Measurements from ENCODE around the gene CYP27C1. TPM values are rescaled to one million over a fixed set of nuclear protein-coding genes. Genes with fewer than 3 reads are reported as not detected.
A peak's percentile ranks its signal among the peaks of the same experiment; 100 is the strongest.
"Not testable (repeated sequence)": the region's sequence is repeated elsewhere in the genome, so short reads cannot be mapped to it uniquely, and the experiment has no call there.

Gene CYP27C1
- polyA plus RNA-seq, 1 donor (not counting 4 experiments of a cell fraction or from before 2014, with no cell fraction given): 6.1 TPM

DNA sequence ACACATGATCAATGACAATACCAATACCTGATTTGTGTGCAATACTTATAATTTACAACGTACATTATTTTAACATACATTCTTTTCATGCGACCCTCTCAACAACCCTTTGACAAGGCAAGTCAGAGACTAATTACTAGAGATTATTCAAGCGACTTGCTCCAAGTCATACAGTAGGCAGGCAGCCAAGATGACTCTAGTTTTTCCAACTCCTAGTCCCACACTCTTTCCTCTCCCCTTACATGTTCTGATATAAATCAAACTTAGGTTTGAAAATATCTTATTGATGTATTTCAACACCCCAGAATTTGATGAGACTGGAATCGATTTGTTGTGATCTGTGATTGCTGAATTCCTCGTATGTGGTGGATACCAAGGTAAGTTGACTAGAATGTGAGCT is 8.0 kb upstream of the CYP27C1 start:
- Histone ChIP-seq H3K4me3 (ENCODE audit: control insufficient read depth in 2 of 3, extremely low read depth in 1 of 3, insufficient read depth in 2 of 3, low read depth in 1 of 3, low read length in 3 of 3) (no peak overlapping the region), H3K79me2 (ENCODE audit: control insufficient read depth, insufficient read depth, low read length) (no peaks in the 10 kb centered on the region), H3K4me2 (ENCODE audit: control insufficient read depth, extremely low read depth, insufficient read depth, low read depth, low read length) (no peak overlapping the region), H3K9me1 (ENCODE audit: control insufficient read depth, extremely low read depth, insufficient read depth, low read length) (no peaks in the 10 kb centered on the region), H2AFZ (ENCODE audit: control insufficient read depth, low read length) (no peak overlapping the region), H3K27ac (ENCODE audit: control insufficient read depth, insufficient read depth, low read length) (no peak overlapping the region), H3K27me3 (ENCODE audit: control insufficient read depth, extremely low read depth, insufficient read depth, low read length) (no peaks in the 10 kb centered on the region), H3K9me3 (ENCODE audit: control insufficient read depth, low read depth, low read length) (no peaks in the 10 kb centered on the region), H3K9ac (ENCODE audit: control insufficient read depth, extremely low read depth, insufficient read depth, low read length) (no peak overlapping the region), H3K4me1 (ENCODE audit: control insufficient read depth, extremely low read depth, insufficient read depth, low read length) (peaks cover 15% of the 10 kb centered on the region), H3K36me3 (ENCODE audit: control insufficient read depth in 2 of 2, extremely low read depth in 1 of 2, insufficient read depth in 2 of 2, low read length in 2 of 2) (no peaks in the 10 kb centered on the region), H4K20me1 (ENCODE audit: control insufficient read depth, extremely low read depth, insufficient read depth, low read length) (no peaks in the 10 kb centered on the region)
- no peak for TF ChIP-seq EZH2 (IDR thresholded peaks at IDR 0.05; ENCODE audit: low read length)
- TF ChIP-seq, protein P1, sequence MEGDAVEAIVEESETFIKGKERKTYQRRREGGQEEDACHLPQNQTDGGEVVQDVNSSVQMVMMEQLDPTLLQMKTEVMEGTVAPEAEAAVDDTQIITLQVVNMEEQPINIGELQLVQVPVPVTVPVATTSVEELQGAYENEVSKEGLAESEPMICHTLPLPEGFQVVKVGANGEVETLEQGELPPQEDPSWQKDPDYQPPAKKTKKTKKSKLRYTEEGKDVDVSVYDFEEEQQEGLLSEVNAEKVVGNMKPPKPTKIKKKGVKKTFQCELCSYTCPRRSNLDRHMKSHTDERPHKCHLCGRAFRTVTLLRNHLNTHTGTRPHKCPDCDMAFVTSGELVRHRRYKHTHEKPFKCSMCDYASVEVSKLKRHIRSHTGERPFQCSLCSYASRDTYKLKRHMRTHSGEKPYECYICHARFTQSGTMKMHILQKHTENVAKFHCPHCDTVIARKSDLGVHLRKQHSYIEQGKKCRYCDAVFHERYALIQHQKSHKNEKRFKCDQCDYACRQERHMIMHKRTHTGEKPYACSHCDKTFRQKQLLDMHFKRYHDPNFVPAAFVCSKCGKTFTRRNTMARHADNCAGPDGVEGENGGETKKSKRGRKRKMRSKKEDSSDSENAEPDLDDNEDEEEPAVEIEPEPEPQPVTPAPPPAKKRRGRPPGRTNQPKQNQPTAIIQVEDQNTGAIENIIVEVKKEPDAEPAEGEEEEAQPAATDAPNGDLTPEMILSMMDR (optimal IDR thresholded peaks at IDR 0.05 in 1 of 3, IDR thresholded peaks at IDR 0.05 in 1 of 3, conservative IDR thresholded peaks at IDR 0.05 in 1 of 3; ENCODE audit: extremely low read depth in 1 of 3, insufficient read depth in 2 of 3, low read length in 3 of 3): no peak
- FAIRE-seq (no peak), DNase-seq (ENCODE audit: low read depth, low spot score) (no peak)
- dilution Hi-C loops (cut with MboI; ENCODE audit: extremely low pct_ligation_motif_present, low sequenced_read_pairs): no loop called here

DNA sequence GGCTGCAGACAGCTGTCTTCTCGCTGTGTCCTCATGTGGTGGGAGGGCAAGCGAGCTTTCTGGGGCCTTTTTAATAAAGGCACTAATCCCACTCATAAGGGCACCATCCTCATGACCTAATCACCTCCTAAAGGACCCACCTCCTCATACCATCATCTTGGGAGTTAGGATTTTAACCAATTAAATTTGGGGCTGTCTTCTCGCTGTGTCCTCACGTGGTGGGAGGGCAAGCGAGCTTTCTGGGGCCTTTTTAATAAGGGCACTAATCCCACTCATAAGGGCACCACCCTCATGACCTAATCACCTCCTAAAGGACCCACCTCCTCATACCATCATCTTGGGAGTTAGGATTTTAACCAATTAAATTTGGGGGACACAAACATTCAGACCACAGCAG is 7.2 kb upstream of the CYP27C1 start:
- dilution Hi-C loops (cut with MboI; ENCODE audit: extremely low pct_ligation_motif_present, low sequenced_read_pairs); DNase-seq (ENCODE audit: low read depth, low spot score); H3K4me3 ChIP-seq (ENCODE audit: control insufficient read depth in 2 of 3, extremely low read depth in 1 of 3, insufficient read depth in 2 of 3, low read depth in 1 of 3, low read length in 3 of 3); FAIRE-seq; H2AFZ ChIP-seq (ENCODE audit: control insufficient read depth, low read length); H3K27me3 ChIP-seq (ENCODE audit: control insufficient read depth, extremely low read depth, insufficient read depth, low read length); H3K79me2 ChIP-seq (ENCODE audit: control insufficient read depth, insufficient read depth, low read length); H3K36me3 ChIP-seq (ENCODE audit: control insufficient read depth in 2 of 2, extremely low read depth in 1 of 2, insufficient read depth in 2 of 2, low read length in 2 of 2); H4K20me1 ChIP-seq (ENCODE audit: control insufficient read depth, extremely low read depth, insufficient read depth, low read length); H3K9me1 ChIP-seq (ENCODE audit: control insufficient read depth, extremely low read depth, insufficient read depth, low read length); H3K9me3 ChIP-seq (ENCODE audit: control insufficient read depth, low read depth, low read length): not testable (repeated sequence)
- Histone ChIP-seq H3K4me2 (ENCODE audit: control insufficient read depth, extremely low read depth, insufficient read depth, low read depth, low read length) (peak overlapping the region; percentile 83), H3K4me1 (ENCODE audit: control insufficient read depth, extremely low read depth, insufficient read depth, low read length) (peaks cover 15% of the 10 kb centered on the region), H3K9ac (ENCODE audit: control insufficient read depth, extremely low read depth, insufficient read depth, low read length) (peak overlapping the region; percentile 13), H3K27ac (ENCODE audit: control insufficient read depth, insufficient read depth, low read length) (peak overlapping the region; percentile 42)
